Body of pancreas (tissue), 4 donors: ENCODE measurements around the gene AFAP1L1.

Source experiments
- CTCF ChIP-seq, 7 experiments: fragments of 450-650 bp in 4 of 7; fragments of 200-600 bp in 3 of 7; sonication (generic) in 3 of 7; IDR thresholded peaks; one replicate each; pipeline ENCODE4 v1.5.1; 2016 to 2019; ENCODE audit warnings: antibody characterized with exemption in 7 of 7
- POLR2A ChIP-seq, 3 donors: fragments of 450-650 bp; IDR thresholded peaks; one replicate each; pipeline ENCODE4 v1.6.1; 2016; ENCODE audit warnings: antibody characterized with exemption in 3 of 3, mild to moderate bottlenecking in 2 of 3

- TF ChIP-seq CTCF (IDR thresholded peaks at IDR 0.05) (no peak), POLR2A (IDR thresholded peaks at IDR 0.05) (no peak)
These were observed 20.1 kb upstream of the AFAP1L1 start for GRCh38 chr5:149251546-149251945.
